Activated naive CD8-positive, alpha-beta T cell treated with anti-CD3 and anti-CD28 coated beads for 36 hours (primary cell): ENCODE measurements around the gene ZFAND3. TPM values are rescaled to one million over a fixed set of nuclear protein-coding genes. Genes with fewer than 3 reads are reported as not detected.
A peak's percentile ranks its signal among the peaks of the same experiment; 100 is the strongest.
"Not testable (repeated sequence)": the region's sequence is repeated elsewhere in the genome, so short reads cannot be mapped to it uniquely, and the experiment has no call there.

ENCODE experiments used
- DNase-seq: peaks from one replicate; pipeline ENCODE4 v3.0.0; 2021
- H3K27ac Mint-ChIP-seq: one replicate; pipeline ENCODE4 v1.8.0; 2022; ENCODE audit warnings: mild to moderate bottlenecking, moderate library complexity, mixed read lengths
- H3K27me3 Mint-ChIP-seq: one replicate; pipeline ENCODE4 v1.8.0; 2022; ENCODE audit warnings: mild to moderate bottlenecking, mixed read lengths
- H3K36me3 Mint-ChIP-seq: one replicate; pipeline ENCODE4 v1.8.0; 2021; ENCODE audit warnings: mild to moderate bottlenecking, mixed read lengths
- H3K4me1 Mint-ChIP-seq: one replicate; pipeline ENCODE4 v1.8.0; 2021; ENCODE audit warnings: mixed read lengths
- H3K4me3 Mint-ChIP-seq: one replicate; pipeline ENCODE4 v1.8.0; 2022; ENCODE audit warnings: mild to moderate bottlenecking, moderate library complexity, mixed read lengths
- H3K9me3 Mint-ChIP-seq: one replicate; pipeline ENCODE4 v1.8.0; 2022; ENCODE audit warnings: mixed read lengths
- total RNA-seq, 2 experiments: library from RNA; stranded (reverse); gene quantifications; one replicate each; pipeline ENCODE4 v1.2.3, GENCODE V29; 2021

Gene ZFAND3
- total RNA-seq, 2 experiments from 2014 or later: 36.3 to 38.5 TPM

- Mint-ChIP-seq H3K27me3 (no peaks in the 10 kb centered on the region), H3K36me3 (peaks cover 9% of the 10 kb centered on the region), H3K27ac (peak overlapping the region; percentile 85), H3K9me3 (peaks cover 2% of the 10 kb centered on the region), H3K4me3 (no peak overlapping the region), H3K4me1 (peaks cover 73% of the 10 kb centered on the region)
- no peak for DNase-seq
Observed at GRCh38 chr6:37983720-37984501, 164.4 kb downstream of the ZFAND3 start.

GRCh38 chr6:37984578-37984977, 165.1 kb downstream of the ZFAND3 start:
- Mint-ChIP-seq H3K27ac (peak overlapping the region; percentile 85), H3K9me3 (peaks cover 2% of the 10 kb centered on the region), H3K27me3 (no peaks in the 10 kb centered on the region), H3K36me3 (peaks cover 9% of the 10 kb centered on the region), H3K4me1 (peaks cover 70% of the 10 kb centered on the region), H3K4me3 (no peak overlapping the region)
- DNase-seq: no peak

DNA sequence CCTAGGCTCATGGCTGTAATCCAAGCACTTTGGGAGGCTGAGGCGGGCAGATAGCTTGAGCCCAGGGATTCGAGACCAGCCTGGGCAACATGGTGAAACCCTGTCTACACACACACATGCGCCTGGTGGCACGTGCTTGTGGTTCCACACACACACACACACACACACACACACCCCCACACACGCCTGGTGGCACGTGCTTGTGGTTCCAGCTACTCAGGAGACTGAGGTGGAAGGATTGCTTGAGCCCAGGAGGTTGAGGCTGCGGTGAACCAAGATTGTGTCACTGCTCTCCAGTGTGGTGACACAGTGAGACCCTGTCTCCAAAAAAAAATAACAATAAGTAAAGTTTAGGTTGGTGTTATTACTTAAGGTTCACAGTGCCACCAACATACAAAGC, 165.8 kb downstream of the ZFAND3 start:
- Mint-ChIP-seq H3K4me3 (no peak overlapping the region), H3K27ac (no peak overlapping the region), H3K27me3 (no peaks in the 10 kb centered on the region), H3K4me1 (peaks cover 71% of the 10 kb centered on the region), H3K9me3 (peaks cover 2% of the 10 kb centered on the region), H3K36me3 (peaks cover 7% of the 10 kb centered on the region)
- peak; percentile 38 for DNase-seq

GRCh38 chr6:37987018-37987417, 167.5 kb downstream of the ZFAND3 start:
- Mint-ChIP-seq H3K36me3 (peaks cover 7% of the 10 kb centered on the region), H3K9me3 (peaks cover 2% of the 10 kb centered on the region), H3K27ac (peak overlapping the region; percentile 30), H3K27me3 (no peaks in the 10 kb centered on the region), H3K4me1 (peaks cover 68% of the 10 kb centered on the region), H3K4me3 (no peak overlapping the region)
- DNase-seq: no peak

GRCh38 chr6:37987559-37987958, 168.0 kb downstream of the ZFAND3 start:
- H3K4me3 Mint-ChIP-seq: no peak overlapping the region
- H3K4me1 Mint-ChIP-seq: peaks cover 71% of the 10 kb centered on the region
- H3K9me3 Mint-ChIP-seq: peaks cover 2% of the 10 kb centered on the region
- no peak for DNase-seq
- no peaks in the 10 kb centered on the region for H3K27me3 Mint-ChIP-seq
- peaks cover 7% of the 10 kb centered on the region for H3K36me3 Mint-ChIP-seq
- H3K27ac Mint-ChIP-seq: peak overlapping the region; percentile 30

- peaks cover 74% of the 10 kb centered on the region for H3K4me1 Mint-ChIP-seq
- H3K36me3 Mint-ChIP-seq: peaks cover 8% of the 10 kb centered on the region
- no peaks in the 10 kb centered on the region for H3K27me3 Mint-ChIP-seq
- H3K4me3 Mint-ChIP-seq: no peak overlapping the region
- H3K9me3 Mint-ChIP-seq: peaks cover 2% of the 10 kb centered on the region
- DNase-seq: no peak
- no peak overlapping the region for H3K27ac Mint-ChIP-seq
Observed at GRCh38 chr6:37988127-37988526, 168.6 kb downstream of the ZFAND3 start.

DNA sequence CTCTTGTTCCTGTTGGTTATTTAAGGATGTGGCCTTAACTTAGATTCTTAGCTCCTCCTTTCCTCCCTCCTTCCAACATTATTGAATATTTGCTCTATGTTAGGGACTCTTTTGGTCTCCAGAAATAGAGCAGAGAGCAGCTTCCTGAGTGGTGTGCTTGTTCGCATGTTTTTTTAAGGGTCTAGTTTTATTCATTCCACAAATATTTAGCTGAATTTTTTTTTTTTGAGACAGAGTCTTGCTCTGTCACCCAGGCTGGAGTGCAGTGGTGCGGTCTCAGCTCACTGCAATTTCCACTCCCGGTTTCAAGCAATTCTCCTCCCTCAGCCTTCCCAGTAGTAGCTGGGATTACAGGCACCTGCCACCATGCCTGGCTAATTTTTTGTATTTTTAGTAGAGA, 169.2 kb downstream of the ZFAND3 start:
- Mint-ChIP-seq H3K36me3 (peaks cover 6% of the 10 kb centered on the region), H3K4me1 (peaks cover 70% of the 10 kb centered on the region), H3K9me3 (peaks cover under 1% of the 10 kb centered on the region), H3K27ac (peak overlapping the region; percentile 21), H3K27me3 (no peaks in the 10 kb centered on the region), H3K4me3 (no peak overlapping the region)
- no peak for DNase-seq

DNA sequence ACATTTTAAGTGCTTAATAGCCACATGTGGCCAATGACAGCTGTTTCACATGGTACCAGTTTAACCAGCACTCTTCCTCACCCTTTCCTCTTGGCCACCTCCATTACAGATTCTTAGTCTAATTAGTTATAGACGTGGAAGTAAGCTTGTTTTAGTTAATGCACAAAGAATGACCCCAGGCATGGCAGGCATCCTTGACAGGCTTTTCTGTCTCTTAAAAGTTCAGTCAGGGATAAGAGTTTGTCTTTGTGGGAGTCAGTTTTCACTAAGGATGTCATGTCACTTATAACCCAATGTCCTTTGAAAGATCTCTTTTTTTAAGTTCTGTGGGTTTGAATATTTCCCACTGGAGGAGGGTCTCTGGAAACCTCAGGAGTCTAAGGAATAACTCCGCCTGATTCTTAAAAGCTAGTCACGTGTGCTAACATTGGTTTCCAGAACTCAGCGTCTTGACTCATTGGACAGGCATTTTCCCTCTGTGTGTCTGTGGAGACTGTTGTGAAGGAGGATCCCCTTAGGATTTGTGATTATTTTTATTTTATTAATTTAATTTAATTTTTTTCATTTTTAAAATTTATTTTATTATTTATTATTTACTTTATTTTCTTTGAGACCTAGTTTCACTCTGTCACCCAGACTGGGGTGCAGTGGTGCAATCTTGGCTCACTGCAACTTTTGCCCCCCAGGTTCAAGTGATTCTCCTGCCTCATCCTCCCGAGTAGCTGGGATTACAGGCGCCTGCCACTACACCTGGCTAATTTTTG, 171.4 kb downstream of the ZFAND3 start:
- H3K27me3 Mint-ChIP-seq: no peaks in the 10 kb centered on the region
- H3K36me3 Mint-ChIP-seq: peaks cover 3% of the 10 kb centered on the region
- no peaks in the 10 kb centered on the region for H3K9me3 Mint-ChIP-seq
- H3K4me3 Mint-ChIP-seq: no peak overlapping the region
- DNase-seq: no peak
- no peak overlapping the region for H3K27ac Mint-ChIP-seq
- H3K4me1 Mint-ChIP-seq: peaks cover 55% of the 10 kb centered on the region

- no peak for DNase-seq
- H3K27ac Mint-ChIP-seq: no peak overlapping the region
Observed at GRCh38 chr6:37992749-37993148, 173.2 kb downstream of the ZFAND3 start.

DNA sequence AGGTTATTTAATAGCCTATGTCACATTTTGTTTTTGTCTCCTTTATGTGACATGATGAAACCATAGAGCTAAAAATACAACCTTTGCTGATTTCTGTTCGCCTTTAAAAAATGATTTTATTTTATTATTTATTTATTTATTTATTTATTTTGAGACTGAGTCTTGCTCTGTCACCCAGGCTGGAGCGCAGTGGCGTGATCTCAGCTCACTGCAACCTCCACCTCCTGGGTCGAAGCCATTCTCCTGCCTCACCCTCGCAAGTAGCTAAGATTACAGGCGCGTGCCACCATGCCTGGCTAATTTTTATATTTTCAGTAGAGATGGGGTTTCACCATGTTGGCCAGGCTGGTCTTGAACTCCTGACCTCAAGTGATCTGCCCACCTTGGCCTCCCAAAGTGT, 173.7 kb downstream of the ZFAND3 start:
- not testable (repeated sequence) for H3K36me3 Mint-ChIP-seq, DNase-seq
- peaks cover 34% of the 10 kb centered on the region for H3K4me1 Mint-ChIP-seq

More at GRCh38 chr6:37992749-37993148, 173.2 kb downstream of the ZFAND3 start:
- no peaks in the 10 kb centered on the region for H3K27me3 Mint-ChIP-seq
- H3K9me3 Mint-ChIP-seq: peaks cover 2% of the 10 kb centered on the region
- peaks cover 37% of the 10 kb centered on the region for H3K4me1 Mint-ChIP-seq
- H3K36me3 Mint-ChIP-seq: peaks cover 4% of the 10 kb centered on the region
- no peak overlapping the region for H3K4me3 Mint-ChIP-seq

GRCh38 chr6:37993596-37993995, 174.1 kb downstream of the ZFAND3 start:
- H3K36me3 Mint-ChIP-seq: peaks cover 7% of the 10 kb centered on the region
- H3K4me3 Mint-ChIP-seq: no peak overlapping the region
- H3K4me1 Mint-ChIP-seq: peaks cover 30% of the 10 kb centered on the region
- DNase-seq: no peak
- H3K27ac Mint-ChIP-seq: no peak overlapping the region
- peaks cover 5% of the 10 kb centered on the region for H3K9me3 Mint-ChIP-seq
- no peaks in the 10 kb centered on the region for H3K27me3 Mint-ChIP-seq

More for the DNA sequence above, 173.7 kb downstream of the ZFAND3 start:
- H3K9me3 Mint-ChIP-seq, H3K27me3 Mint-ChIP-seq, H3K4me3 Mint-ChIP-seq, H3K27ac Mint-ChIP-seq: not testable (repeated sequence)

DNA sequence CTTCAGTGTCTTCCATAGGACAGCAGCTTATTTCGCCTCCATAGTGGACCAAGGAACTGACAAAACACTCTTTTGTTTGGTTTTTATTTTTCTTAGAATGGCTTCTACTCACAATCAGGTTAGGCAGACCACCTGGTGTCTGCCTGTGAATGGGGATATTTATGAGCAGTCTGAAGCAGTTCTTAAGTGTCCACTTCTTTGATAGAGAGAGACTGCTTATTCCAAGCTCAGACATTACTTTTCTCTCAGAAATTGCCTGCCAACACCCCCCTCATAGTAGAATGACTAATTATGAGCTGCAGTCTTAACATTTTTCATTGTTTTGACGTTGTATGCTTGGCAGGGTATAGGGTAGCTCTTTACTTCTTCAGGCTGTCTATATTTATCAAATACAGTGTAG, 174.7 kb downstream of the ZFAND3 start:
- no peak for DNase-seq
- H3K27me3 Mint-ChIP-seq: no peaks in the 10 kb centered on the region
- H3K27ac Mint-ChIP-seq: no peak overlapping the region
- H3K4me3 Mint-ChIP-seq: no peak overlapping the region
- peaks cover 12% of the 10 kb centered on the region for H3K36me3 Mint-ChIP-seq
- peaks cover 30% of the 10 kb centered on the region for H3K4me1 Mint-ChIP-seq
- peaks cover 7% of the 10 kb centered on the region for H3K9me3 Mint-ChIP-seq

- peaks cover 6% of the 10 kb centered on the region for H3K4me1 Mint-ChIP-seq
- peaks cover 14% of the 10 kb centered on the region for H3K9me3 Mint-ChIP-seq
- DNase-seq: no peak
- no peaks in the 10 kb centered on the region for H3K27me3 Mint-ChIP-seq
- no peak overlapping the region for H3K27ac Mint-ChIP-seq
- H3K36me3 Mint-ChIP-seq: peaks cover 19% of the 10 kb centered on the region
- H3K4me3 Mint-ChIP-seq: no peak overlapping the region
Observed at GRCh38 chr6:37998366-37998765, 178.8 kb downstream of the ZFAND3 start.

DNA sequence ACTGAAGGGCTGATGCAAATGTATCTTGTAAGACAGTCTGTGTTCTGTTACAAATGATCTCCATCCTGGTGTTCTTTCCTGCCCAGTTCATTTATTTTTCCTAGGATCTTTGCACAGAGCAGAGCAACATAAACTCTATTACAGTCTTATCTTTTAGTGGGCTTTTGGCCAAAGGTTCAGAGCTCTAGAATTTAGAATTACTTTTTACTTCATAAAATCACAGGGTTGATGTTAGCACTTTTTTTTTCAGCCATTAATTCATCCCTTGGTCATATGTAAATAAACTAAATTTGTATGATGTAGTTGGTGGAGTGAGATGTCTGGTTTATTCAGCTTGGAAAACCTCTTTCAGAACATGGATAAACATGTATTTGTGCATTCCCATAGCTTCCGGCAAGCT, 181.9 kb downstream of the ZFAND3 start:
- no peak overlapping the region for H3K4me3 Mint-ChIP-seq
- peaks cover 14% of the 10 kb centered on the region for H3K9me3 Mint-ChIP-seq
- H3K4me1 Mint-ChIP-seq: peaks cover 15% of the 10 kb centered on the region
- peaks cover 19% of the 10 kb centered on the region for H3K36me3 Mint-ChIP-seq
- H3K27me3 Mint-ChIP-seq: no peaks in the 10 kb centered on the region
- H3K27ac Mint-ChIP-seq: no peak overlapping the region
- DNase-seq: no peak

DNA sequence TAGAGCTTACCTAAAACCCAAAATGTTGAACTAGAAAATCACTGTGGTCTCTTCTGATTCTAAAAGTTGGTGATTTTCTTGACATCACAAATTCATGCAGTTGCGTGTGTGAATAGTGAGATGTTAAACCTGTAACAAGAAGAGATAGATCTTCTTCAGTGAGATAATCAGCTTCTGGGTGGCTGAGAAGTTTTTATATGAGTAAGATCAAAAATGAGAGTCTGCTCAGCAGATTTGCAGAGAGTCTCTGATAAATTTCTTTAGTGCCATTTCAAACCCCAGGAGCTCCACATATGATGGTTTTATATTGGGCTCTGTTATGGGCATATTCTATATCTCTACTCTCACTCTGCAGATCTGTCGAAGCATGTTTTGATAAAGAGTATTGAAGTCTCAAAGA, 185.4 kb downstream of the ZFAND3 start:
- no peak overlapping the region for H3K4me3 Mint-ChIP-seq
- peaks cover 17% of the 10 kb centered on the region for H3K36me3 Mint-ChIP-seq
- H3K9me3 Mint-ChIP-seq: peaks cover 6% of the 10 kb centered on the region
- H3K27ac Mint-ChIP-seq: no peak overlapping the region
- DNase-seq: no peak
- no peaks in the 10 kb centered on the region for H3K27me3 Mint-ChIP-seq
- H3K4me1 Mint-ChIP-seq: peaks cover 25% of the 10 kb centered on the region
